HEK293 (cell line): ENCODE results near the gene USP36.

Source experiments
- CTCF ChIA-PET: fragments of 350-600 bp; formaldehyde crosslinking; extraction: SDS; loops from one replicate; lab custom pipeline; 2021; ENCODE audit warnings: antibody characterized with exemption; lab: Yijun Ruan, JAX
- POLR2A ChIA-PET: fragments of 300-600 bp; formaldehyde crosslinking; extraction: SDS; loops from one replicate; lab custom pipeline; 2020; ENCODE audit warnings: antibody characterized with exemption, inconsistent platforms; lab: Yijun Ruan, JAX
- H3K27ac ChIP-seq: fragments of 200-500 bp; sonication (Bioruptor generic); 2 replicates; pipeline ENCODE4 v1.5.1; 2014; ENCODE audit warnings: low read depth, low read length, control low read depth, inconsistent platforms; ENCODE audit errors: extremely low read depth
- H3K36me3 ChIP-seq, 2 experiments: fragments of 200-500 bp in 1 of 2; sonication (Bioruptor generic) in 1 of 2; 1 replicate in 1 of 2; 2 replicates in 1 of 2; pipeline ENCODE4 v1.5.1; 2014 to 2017; ENCODE audit warnings: inconsistent platforms in 2 of 2, low read length in 2 of 2; ENCODE audit not compliant: control insufficient read depth in 2 of 2, insufficient read depth in 1 of 2
- H3K4me1 ChIP-seq: fragments of 200-500 bp; sonication (Bioruptor generic); 2 replicates; pipeline ENCODE4 v1.5.1; 2014; ENCODE audit warnings: mild to moderate bottlenecking, low read length, inconsistent platforms; ENCODE audit not compliant: control insufficient read depth, insufficient read depth
- H3K4me3 ChIP-seq: 2 replicates; pipeline ENCODE4 v1.5.1; 2011; ENCODE audit warnings: low read depth, mild to moderate bottlenecking, control low read depth, low read length, moderate library complexity
- H3K9me3 ChIP-seq: fragments of 200-500 bp; sonication (Bioruptor generic); 2 replicates; pipeline ENCODE4 v1.5.1; 2014; ENCODE audit warnings: low read depth, low read length, inconsistent platforms; ENCODE audit not compliant: control insufficient read depth, insufficient read depth
- EGR2 ChIP-seq: fragments of 450-650 bp; formaldehyde crosslinking; IDR thresholded peaks from 2 replicates; pipeline ENCODE4 v1.5.1; 2016; ENCODE audit warnings: low read depth, missing biosample characterization, missing genetic modification characterization
- GLIS1 ChIP-seq: fragments of 450-650 bp; formaldehyde crosslinking; IDR thresholded peaks from 2 replicates; pipeline ENCODE4 v1.5.1; 2016; ENCODE audit warnings: missing biosample characterization, missing genetic modification characterization
- PRDM1 ChIP-seq: fragments of 450-650 bp; formaldehyde crosslinking; IDR thresholded peaks from 2 replicates; pipeline ENCODE4; 2016; ENCODE audit warnings: missing biosample characterization, missing genetic modification characterization
- TSHZ1 ChIP-seq: fragments of 450-650 bp; formaldehyde crosslinking; IDR thresholded peaks from 2 replicates; pipeline ENCODE4 v1.5.1; 2016; ENCODE audit warnings: missing biosample characterization, missing genetic modification characterization, borderline replicate concordance
- WT1 ChIP-seq: fragments of 450-650 bp; formaldehyde crosslinking; IDR thresholded peaks from 2 replicates; pipeline ENCODE4 v1.5.1; 2016; ENCODE audit warnings: missing biosample characterization, missing genetic modification characterization
- ZBTB21 ChIP-seq: fragments of 450-650 bp; formaldehyde crosslinking; IDR thresholded peaks from 2 replicates; pipeline ENCODE4 v1.5.1; 2017; ENCODE audit warnings: missing biosample characterization, missing genetic modification characterization
- ZFHX2 ChIP-seq: fragments of 450-650 bp; formaldehyde crosslinking; conservative IDR thresholded peaks from 2 replicates; pipeline ENCODE4 v1.5.1; 2016; ENCODE audit warnings: missing biosample characterization, missing genetic modification characterization
- ZNF10 ChIP-seq: fragments of 450-650 bp; formaldehyde crosslinking; IDR thresholded peaks from 2 replicates; pipeline ENCODE4 v1.5.1; 2017; ENCODE audit warnings: missing biosample characterization, missing genetic modification characterization
- ZNF112 ChIP-seq: fragments of 450-650 bp; formaldehyde crosslinking; IDR thresholded peaks from 2 replicates; pipeline ENCODE4 v1.5.0; 2017; ENCODE audit warnings: missing biosample characterization, missing genetic modification characterization
- ZNF138 ChIP-seq: fragments of 450-650 bp; formaldehyde crosslinking; IDR thresholded peaks from 2 replicates; pipeline ENCODE4 v1.5.1; 2016; ENCODE audit warnings: missing biosample characterization, missing genetic modification characterization, borderline replicate concordance
- ZNF335 ChIP-seq: fragments of 450-650 bp; formaldehyde crosslinking; conservative IDR thresholded peaks from 2 replicates; pipeline ENCODE4 v1.5.1; 2016; ENCODE audit warnings: missing biosample characterization, missing genetic modification characterization
- ZNF354C ChIP-seq: fragments of 450-650 bp; formaldehyde crosslinking; IDR thresholded peaks from 2 replicates; pipeline ENCODE4 v1.5.1; 2016; ENCODE audit warnings: missing biosample characterization, missing genetic modification characterization, low read depth, borderline replicate concordance
- ZNF560 ChIP-seq: fragments of 450-650 bp; formaldehyde crosslinking; IDR thresholded peaks from 2 replicates; pipeline ENCODE4 v1.5.1; 2017; ENCODE audit warnings: missing biosample characterization, missing genetic modification characterization, borderline replicate concordance
- ZNF600 ChIP-seq: fragments of 450-650 bp; formaldehyde crosslinking; IDR thresholded peaks from 2 replicates; pipeline ENCODE4 v1.5.1; 2016; ENCODE audit warnings: missing biosample characterization, missing genetic modification characterization
- ZNF658 ChIP-seq: fragments of 450-650 bp; formaldehyde crosslinking; IDR thresholded peaks from 2 replicates; pipeline ENCODE4; 2016; ENCODE audit warnings: missing biosample characterization, missing genetic modification characterization
- TF ChIP-seq, protein P1 (sequence below): fragments of 450-650 bp; formaldehyde crosslinking; IDR thresholded peaks from 2 replicates; pipeline ENCODE4 v1.5.1; 2016; ENCODE audit warnings: missing biosample characterization, missing genetic modification characterization, low read depth
- TF ChIP-seq, protein P2 (sequence below): fragments of 450-650 bp; formaldehyde crosslinking; IDR thresholded peaks from 2 replicates; pipeline ENCODE4 v1.5.1; 2017; ENCODE audit warnings: missing biosample characterization, missing genetic modification characterization

USP36 gene

GRCh38 chr17:78838574-78839005, 2.0 kb downstream of the USP36 start:
- peaks cover 43 to 46% of the 10 kb centered on the region in 2 experiments for H3K36me3 ChIP-seq
- TF ChIP-seq ZNF560 (tag by site-specific recombination) (no peak), ZNF335 (tag by site-specific recombination) (no peak), EGR2 (0 out of 2 replicates have a peak, but pooled peaks have one; percentile 12), GLIS1 (tag by site-specific recombination) (no peak), ZBTB21 (no peak), ZNF600 (tag by site-specific recombination) (peak; percentile 52; the same call in 1 of the 2 replicates), PRDM1 (tag by site-specific recombination) (no peak), ZNF658 (tag by site-specific recombination) (no peak), ZNF138 (tag by site-specific recombination) (no peak), WT1 (tag by site-specific recombination) (no peak), TSHZ1 (tag by site-specific recombination) (no peak), ZNF10 (tag by site-specific recombination) (no peak), ZNF112 (no peak)
- TF ChIP-seq, protein P1, sequence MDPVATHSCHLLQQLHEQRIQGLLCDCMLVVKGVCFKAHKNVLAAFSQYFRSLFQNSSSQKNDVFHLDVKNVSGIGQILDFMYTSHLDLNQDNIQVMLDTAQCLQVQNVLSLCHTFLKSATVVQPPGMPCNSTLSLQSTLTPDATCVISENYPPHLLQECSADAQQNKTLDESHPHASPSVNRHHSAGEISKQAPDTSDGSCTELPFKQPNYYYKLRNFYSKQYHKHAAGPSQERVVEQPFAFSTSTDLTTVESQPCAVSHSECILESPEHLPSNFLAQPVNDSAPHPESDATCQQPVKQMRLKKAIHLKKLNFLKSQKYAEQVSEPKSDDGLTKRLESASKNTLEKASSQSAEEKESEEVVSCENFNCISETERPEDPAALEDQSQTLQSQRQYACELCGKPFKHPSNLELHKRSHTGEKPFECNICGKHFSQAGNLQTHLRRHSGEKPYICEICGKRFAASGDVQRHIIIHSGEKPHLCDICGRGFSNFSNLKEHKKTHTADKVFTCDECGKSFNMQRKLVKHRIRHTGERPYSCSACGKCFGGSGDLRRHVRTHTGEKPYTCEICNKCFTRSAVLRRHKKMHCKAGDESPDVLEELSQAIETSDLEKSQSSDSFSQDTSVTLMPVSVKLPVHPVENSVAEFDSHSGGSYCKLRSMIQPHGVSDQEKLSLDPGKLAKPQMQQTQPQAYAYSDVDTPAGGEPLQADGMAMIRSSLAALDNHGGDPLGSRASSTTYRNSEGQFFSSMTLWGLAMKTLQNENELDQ: no peak
- H3K27ac ChIP-seq: peak overlapping the region; percentile 1; the same call in 1 of the 2 replicates
- ChIA-PET POLR2A (interaction anchor here (0.6 kb wide), 1 partner anchor 145 kb away, joined by 5 read pairs; no protein-coding TSS in a partner anchor), CTCF (interaction anchor here (0.7 to 2.4 kb wide), 4 partner anchors 11 to 522 kb away, joined by 3 to 14 read pairs (median 5); no protein-coding TSS in a partner anchor)
- peaks cover 8% of the 10 kb centered on the region; the same call in 1 of the 2 replicates for H3K4me1 ChIP-seq
- no peak overlapping the region for H3K4me3 ChIP-seq
- no peaks in the 10 kb centered on the region for H3K9me3 ChIP-seq

DNA sequence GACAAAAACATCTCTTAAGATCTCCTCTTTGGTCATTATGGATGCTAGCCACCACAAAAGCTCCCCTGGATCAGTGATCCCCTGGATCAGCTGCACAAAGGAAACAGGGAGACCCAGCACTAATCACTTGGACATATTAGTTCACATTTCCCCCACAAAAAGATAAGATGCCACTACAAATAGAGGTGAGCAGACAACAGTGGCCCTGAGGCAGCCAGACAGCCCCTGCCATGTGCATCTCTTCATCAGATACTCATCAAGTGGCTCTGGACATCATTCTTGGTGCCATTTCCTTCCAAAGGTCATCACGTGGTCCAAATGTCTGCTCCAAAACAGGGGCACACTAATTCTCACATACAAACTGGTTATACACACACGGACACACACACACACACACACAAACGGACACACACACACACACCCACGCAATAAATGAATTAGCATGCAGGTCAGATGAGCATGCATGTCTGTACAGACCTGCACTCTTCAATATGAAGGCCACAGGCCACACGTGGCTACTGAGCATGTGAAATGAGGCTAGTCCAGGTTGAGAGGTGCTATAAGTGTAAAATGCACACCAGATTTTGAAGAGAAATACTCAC, 4.1 kb downstream of the USP36 start:
- peaks cover 7% of the 10 kb centered on the region; the same call in 1 of the 2 replicates for H3K4me1 ChIP-seq
- ChIA-PET CTCF (interaction anchor here (0.6 to 1.0 kb wide), 2 partner anchors 128 to 135 kb away, joined by 3 to 4 read pairs; no protein-coding TSS in a partner anchor), POLR2A (no interaction called here)
- no peak for TF ChIP-seq ZNF354C
- peak; percentile 34; the same call in 1 of the 2 replicates for TF ChIP-seq ZFHX2
- TF ChIP-seq, protein P2, sequence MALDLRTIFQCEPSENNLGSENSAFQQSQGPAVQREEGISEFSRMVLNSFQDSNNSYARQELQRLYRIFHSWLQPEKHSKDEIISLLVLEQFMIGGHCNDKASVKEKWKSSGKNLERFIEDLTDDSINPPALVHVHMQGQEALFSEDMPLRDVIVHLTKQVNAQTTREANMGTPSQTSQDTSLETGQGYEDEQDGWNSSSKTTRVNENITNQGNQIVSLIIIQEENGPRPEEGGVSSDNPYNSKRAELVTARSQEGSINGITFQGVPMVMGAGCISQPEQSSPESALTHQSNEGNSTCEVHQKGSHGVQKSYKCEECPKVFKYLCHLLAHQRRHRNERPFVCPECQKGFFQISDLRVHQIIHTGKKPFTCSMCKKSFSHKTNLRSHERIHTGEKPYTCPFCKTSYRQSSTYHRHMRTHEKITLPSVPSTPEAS (tag by site-specific recombination): peak; percentile 94
- H3K36me3 ChIP-seq: peaks cover 54 to 67% of the 10 kb centered on the region in 2 experiments
- H3K4me3 ChIP-seq: no peak overlapping the region
- no peak overlapping the region for H3K27ac ChIP-seq
- H3K9me3 ChIP-seq: no peaks in the 10 kb centered on the region
